Measurements from ENCODE around the gene MDM2. TPM values are rescaled to one million over a fixed set of nuclear protein-coding genes. Genes with fewer than 3 reads are reported as not detected.

The MDM2 gene
- polyA plus RNA-seq, 3 donors, result 16.2 to 39.9 (median 27.6) TPM

- no peaks in the 10 kb centered on the region for H4K20me1 ChIP-seq (ENCODE audit: insufficient read depth, low read length)
- no peak overlapping the region for H3K9ac ChIP-seq (ENCODE audit: insufficient read depth, low read length, poor library complexity, severe bottlenecking)
- no peak overlapping the region for H3K27ac ChIP-seq (ENCODE audit: low read depth in 1 of 2, low read length in 2 of 2)
- Mint-ChIP-seq H3K27me3 (ENCODE audit: low read depth in 3 of 3) (no peaks in the 10 kb centered on the region), H3K4me3 (no peak overlapping the region), H3K36me3 (peaks cover 44 to 61% of the 10 kb centered on the region in 2 donors), H3K9me3 (no peaks in the 10 kb centered on the region), H3K4me1 (no peaks in the 10 kb centered on the region), H3K27ac (no peak overlapping the region)
- H2AFZ ChIP-seq (ENCODE audit: insufficient read depth, low read depth, low read length, poor library complexity, severe bottlenecking), result no peak overlapping the region
- no peak for TF ChIP-seq CTCF (IDR thresholded peaks at IDR 0.05)
- H3K4me3 ChIP-seq (replicated peaks in 1 of 3; ENCODE audit: low read depth in 2 of 3, low read length in 3 of 3), result no peak overlapping the region
- no peak for DNase-seq
- intact Hi-C loops (cut with micrococcal nuclease), result loop anchor here (2.0 to 10.0 kb wide), 3 partner anchors 205 to 387 kb away; no protein-coding TSS in a partner anchor
- no peaks in the 10 kb centered on the region for H3K4me1 ChIP-seq (ENCODE audit: control insufficient read depth in 1 of 2, insufficient read depth in 2 of 2, low read length in 2 of 2)
- no peak overlapping the region for H3K4me2 ChIP-seq (replicated peaks; ENCODE audit: extremely low read depth, low read length, poor library complexity, severe bottlenecking)
- H3K9me3 ChIP-seq (replicated peaks in 1 of 2; ENCODE audit: control insufficient read depth in 1 of 2, insufficient read depth in 1 of 2, low read length in 2 of 2), result no peaks in the 10 kb centered on the region
- peaks cover 26 to 60% of the 10 kb centered on the region in 2 donors for H3K36me3 ChIP-seq (replicated peaks in 1 of 2; ENCODE audit: control insufficient read depth in 1 of 2, insufficient read depth in 2 of 2, low read length in 2 of 2)
- H3K27me3 ChIP-seq (ENCODE audit: control insufficient read depth in 2 of 2, insufficient read depth in 2 of 2, low read length in 2 of 2), result no peaks in the 10 kb centered on the region
- 100% methylated on average over 6 of the region's 9 CpGs for WGBS (ENCODE audit: insufficient coverage)
- H3K79me2 ChIP-seq (ENCODE audit: insufficient read depth, low read length), result no peaks in the 10 kb centered on the region
Measured at GRCh38 chr12:68865399-68866164, 57.6 kb downstream of the MDM2 start.

GRCh38 chr12:68866950-68867349 is 59.0 kb downstream of the MDM2 start:
- Histone ChIP-seq H3K4me2 (replicated peaks; ENCODE audit: extremely low read depth, low read length, poor library complexity, severe bottlenecking) (no peak overlapping the region), H3K4me3 (replicated peaks in 1 of 3; ENCODE audit: low read depth in 2 of 3, low read length in 3 of 3) (no peak overlapping the region), H3K36me3 (replicated peaks in 1 of 2; ENCODE audit: control insufficient read depth in 1 of 2, insufficient read depth in 2 of 2, low read length in 2 of 2) (peaks cover 36 to 73% of the 10 kb centered on the region in 2 donors), H2AFZ (ENCODE audit: insufficient read depth, low read depth, low read length, poor library complexity, severe bottlenecking) (no peak overlapping the region), H3K9me3 (replicated peaks in 1 of 2; ENCODE audit: control insufficient read depth in 1 of 2, insufficient read depth in 1 of 2, low read length in 2 of 2) (no peaks in the 10 kb centered on the region), H4K20me1 (ENCODE audit: insufficient read depth, low read length) (no peaks in the 10 kb centered on the region), H3K4me1 (ENCODE audit: control insufficient read depth in 1 of 2, insufficient read depth in 2 of 2, low read length in 2 of 2) (no peaks in the 10 kb centered on the region), H3K27ac (ENCODE audit: low read depth in 1 of 2, low read length in 2 of 2) (no peak overlapping the region), H3K27me3 (ENCODE audit: control insufficient read depth in 2 of 2, insufficient read depth in 2 of 2, low read length in 2 of 2) (no peaks in the 10 kb centered on the region), H3K79me2 (ENCODE audit: insufficient read depth, low read length) (no peaks in the 10 kb centered on the region), H3K9ac (ENCODE audit: insufficient read depth, low read length, poor library complexity, severe bottlenecking) (no peak overlapping the region)
- Mint-ChIP-seq H3K4me1 (no peaks in the 10 kb centered on the region), H3K27ac (no peak overlapping the region), H3K4me3 (no peak overlapping the region), H3K9me3 (no peaks in the 10 kb centered on the region), H3K36me3 (peaks cover 46 to 65% of the 10 kb centered on the region in 2 donors), H3K27me3 (ENCODE audit: low read depth in 3 of 3) (no peaks in the 10 kb centered on the region)
- intact Hi-C loops (cut with micrococcal nuclease), result loop anchor here (5.0 to 10.0 kb wide), 2 partner anchors 378 to 385 kb away; no protein-coding TSS in a partner anchor
- TF ChIP-seq CTCF (IDR thresholded peaks at IDR 0.05), result no peak
- no CpG with 5 or more reads among the region's 6 CpGs for WGBS (ENCODE audit: insufficient coverage)
- no peak for DNase-seq
